GM18873 (cell line): ENCODE data around the gene PRR7.

ENCODE experiments used
- ATAC-seq: cut with Tn5 transposase; IDR thresholded peaks from one replicate; pipeline ENCODE4 v1.9.1; 2021; ENCODE audit warnings: mild to moderate bottlenecking, moderate library complexity, moderate number of reproducible peaks; ENCODE audit not compliant: unreplicated experiment, low FRiP score

PRR7 gene

GRCh38 chr5:177448244-177448950 lies 1.8 kb downstream of the PRR7 start:
- no peak for ATAC-seq

- ATAC-seq, result no peak
Observed at GRCh38 chr5:177449140-177450061, 2.8 kb downstream of the PRR7 start.

- ATAC-seq, result no peak
Observed at GRCh38 chr5:177450667-177451424, 4.2 kb downstream of the PRR7 start.

- ATAC-seq, result no peak
Observed at GRCh38 chr5:177452688-177453638, 6.3 kb downstream of the PRR7 start.

GRCh38 chr5:177453852-177454396 lies 7.3 kb downstream of the PRR7 start:
- ATAC-seq, result peak; percentile 9

- ATAC-seq, result peak; percentile 33
Observed at GRCh38 chr5:177454397-177455035, 7.9 kb downstream of the PRR7 start.

- peak; percentile 42 for ATAC-seq
Observed at GRCh38 chr5:177455036-177455660, 8.5 kb downstream of the PRR7 start.

- peak; percentile 18 for ATAC-seq
Observed at GRCh38 chr5:177455661-177456590, 9.3 kb downstream of the PRR7 start.

- no peak for ATAC-seq
Observed at GRCh38 chr5:177456591-177456964, 10.0 kb downstream of the PRR7 start.

- no peak for ATAC-seq
Observed at GRCh38 chr5:177456976-177457851, 10.6 kb downstream of the PRR7 start.

- no peak for ATAC-seq
Observed at GRCh38 chr5:177457852-177458681, 11.5 kb downstream of the PRR7 start.

- no peak for ATAC-seq
Observed at GRCh38 chr5:177458912-177459350, 12.3 kb downstream of the PRR7 start.

- ATAC-seq, result no peak
Observed at GRCh38 chr5:177459357-177459756, 12.7 kb downstream of the PRR7 start.

- ATAC-seq, result no peak
Observed at GRCh38 chr5:177459819-177460628, 13.4 kb downstream of the PRR7 start.
